Neural progenitor cell (in vitro differentiated cells): ENCODE results near the gene LCE4A. TPM values are rescaled to one million over a fixed set of nuclear protein-coding genes. Genes with fewer than 3 reads are reported as not detected.
"Not testable (repeated sequence)": the region's sequence is repeated elsewhere in the genome, so short reads cannot be mapped to it uniquely, and the experiment has no call there.

Experiments used
- DNase-seq: peaks from one replicate; pipeline ENCODE4 v3.0.0-alpha.2; 2016; ENCODE audit warnings: low spot score
- H2AFZ ChIP-seq: fragments of 200-600 bp; sonication (generic); replicated peaks from 2 replicates; pipeline ENCODE4 v1.6.1; 2016; ENCODE audit warnings: antibody characterized with exemption
- H3F3A ChIP-seq: fragments of 200-600 bp; sonication (generic); 2 replicates; pipeline ENCODE4 v1.6.1; 2016; ENCODE audit warnings: antibody characterized with exemption, low read depth
- H3K27ac ChIP-seq: fragments of 200-600 bp; sonication (generic); 2 replicates; pipeline ENCODE4 v1.5.1; 2016; ENCODE audit warnings: mild to moderate bottlenecking
- H3K27me3 ChIP-seq: fragments of 200-600 bp; sonication (generic); 2 replicates; pipeline ENCODE4 v1.6.1; 2016; ENCODE audit warnings: mild to moderate bottlenecking, moderate library complexity
- H3K36me3 ChIP-seq: fragments of 200-600 bp; sonication (generic); 2 replicates; pipeline ENCODE4 v1.5.1; 2016
- H3K4me1 ChIP-seq: fragments of 200-600 bp; sonication (generic); 2 replicates; pipeline ENCODE4 v1.6.1; 2016; ENCODE audit warnings: mixed run types
- H3K4me2 ChIP-seq: fragments of 200-600 bp; sonication (generic); 2 replicates; pipeline ENCODE4 v1.6.1; 2016
- H3K4me3 ChIP-seq: fragments of 200-600 bp; sonication (generic); 2 replicates; pipeline ENCODE4 v1.5.1; 2016
- H3K79me2 ChIP-seq: fragments of 200-600 bp; sonication (generic); 2 replicates; pipeline ENCODE4 v1.6.1; 2016; ENCODE audit warnings: low read depth
- H3K9ac ChIP-seq: fragments of 200-600 bp; sonication (generic); 2 replicates; pipeline ENCODE4 v1.6.1; 2016
- H3K9me3 ChIP-seq: fragments of 200-600 bp; sonication (generic); 2 replicates; pipeline ENCODE4 v1.5.1; 2016; ENCODE audit warnings: low read depth
- H4K20me1 ChIP-seq: fragments of 200-600 bp; sonication (generic); 2 replicates; pipeline ENCODE4 v1.6.1; 2016; ENCODE audit warnings: low read depth
- H3K27ac Mint-ChIP-seq: 3 replicates; pipeline ENCODE4 v1.8.0; 2021; ENCODE audit warnings: mixed read lengths
- H3K27me3 Mint-ChIP-seq: 2 replicates; pipeline ENCODE4 v1.8.0; 2022; ENCODE audit warnings: low read depth, mild to moderate bottlenecking, inconsistent platforms, moderate library complexity, mixed read lengths; ENCODE audit not compliant: insufficient read depth
- H3K36me3 Mint-ChIP-seq: 3 replicates; pipeline ENCODE4 v1.8.0; 2021; ENCODE audit warnings: mixed read lengths
- H3K4me1 Mint-ChIP-seq: 3 replicates; pipeline ENCODE4 v1.8.0; 2021; ENCODE audit warnings: mixed read lengths
- H3K4me3 Mint-ChIP-seq: 3 replicates; pipeline ENCODE4 v1.8.0; 2021; ENCODE audit warnings: mild to moderate bottlenecking, moderate library complexity, mixed read lengths
- H3K9me3 Mint-ChIP-seq: 3 replicates; pipeline ENCODE4 v1.8.0; 2020; ENCODE audit warnings: mixed read lengths
- CTCF ChIP-seq: fragments of 200-600 bp; sonication (generic); IDR thresholded peaks from 2 replicates; pipeline ENCODE4 v1.5.1; 2017; ENCODE audit warnings: antibody characterized with exemption, mild to moderate bottlenecking
- EZH2 ChIP-seq: fragments of 200-600 bp; sonication (generic); IDR thresholded peaks from 2 replicates; pipeline ENCODE4 v1.6.1; 2017; ENCODE audit warnings: antibody characterized with exemption, mild to moderate bottlenecking, moderate library complexity
- EZH2phosphoT487 ChIP-seq: fragments of 200-600 bp; sonication (generic); IDR thresholded peaks from 2 replicates; pipeline ENCODE4 v1.6.1; 2017; ENCODE audit warnings: antibody characterized with exemption
- total RNA-seq: library from RNA; depleted of rRNA; stranded (reverse); fragments of >200 nt; gene quantifications from 2 replicates; pipeline ENCODE4 v1.2.3, GENCODE V29; 2015; ENCODE audit warnings: low replicate concordance

LCE4A gene, protein sequence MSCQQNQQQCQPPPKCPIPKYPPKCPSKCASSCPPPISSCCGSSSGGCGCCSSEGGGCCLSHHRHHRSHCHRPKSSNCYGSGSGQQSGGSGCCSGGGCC
- not detected in 2 replicates for total RNA-seq

DNA sequence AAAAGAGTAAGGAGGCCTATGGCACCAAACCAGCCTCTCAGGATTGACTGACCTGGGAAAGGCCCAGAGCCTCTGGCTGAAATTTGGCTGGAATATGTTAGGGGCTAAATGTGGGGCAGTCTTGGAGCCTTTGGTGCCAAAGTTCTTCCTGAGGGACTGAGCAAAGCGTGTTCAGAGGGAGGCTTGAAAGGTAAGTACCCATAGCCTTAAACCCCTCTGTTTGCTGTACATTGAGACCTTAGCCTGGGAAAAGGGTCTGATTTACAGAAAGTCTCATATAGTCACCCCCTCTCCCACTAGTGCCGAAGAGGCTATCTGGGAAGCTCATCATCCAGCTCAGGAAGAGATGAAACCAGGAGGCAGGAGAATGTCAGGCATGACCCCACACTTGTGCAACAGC is at the start of gene LCE4A:
TSS of gene LCE4A (plus strand) at position 301 of the 400 bp plus-strand sequence. CDS start 916 bp downstream, outside the sequence.
- H3K27ac ChIP-seq: no peak within 1 kb of the TSS
- H3K36me3 ChIP-seq: no peaks in the 10 kb centered on the region
- no peak within 1 kb of the TSS for H3K4me2 ChIP-seq
- H3K79me2 ChIP-seq: no peaks in the 10 kb centered on the region
- peaks cover 3% of the 10 kb centered on the region for H3K27me3 Mint-ChIP-seq
- H3K9ac ChIP-seq: no peak within 1 kb of the TSS
- H3K27ac Mint-ChIP-seq: no peak within 1 kb of the TSS
- no peak for DNase-seq
- H3F3A ChIP-seq: no peaks in the 10 kb centered on the region
- H3K27me3 ChIP-seq: no peaks in the 10 kb centered on the region
- H3K4me3 Mint-ChIP-seq: no peak within 1 kb of the TSS
- H4K20me1 ChIP-seq: no peaks in the 10 kb centered on the region
- peaks cover 27% of the 10 kb centered on the region for H3K9me3 ChIP-seq
- no peaks in the 10 kb centered on the region for H3K4me1 Mint-ChIP-seq
- H3K4me1 ChIP-seq: no peaks in the 10 kb centered on the region
- no peak within 1 kb of the TSS for H2AFZ ChIP-seq
- no peak for TF ChIP-seq EZH2
- TF ChIP-seq CTCF: no peak
- TF ChIP-seq EZH2phosphoT487: no peak
- peaks cover 26% of the 10 kb centered on the region for H3K9me3 Mint-ChIP-seq
- no peaks in the 10 kb centered on the region for H3K36me3 Mint-ChIP-seq
- H3K4me3 ChIP-seq: no peak within 1 kb of the TSS

GRCh38 chr1:152658649-152659048 is 49.3 kb upstream of the LCE4A start:
- peaks cover 15% of the 10 kb centered on the region for H3K9me3 Mint-ChIP-seq
- H3K4me3 Mint-ChIP-seq: no peak overlapping the region
- no peak overlapping the region for H3K27ac Mint-ChIP-seq
- H3K27me3 Mint-ChIP-seq: peaks cover 8% of the 10 kb centered on the region
- no peak overlapping the region for H3K27ac ChIP-seq
- no peak overlapping the region for H3K4me3 ChIP-seq
- TF ChIP-seq CTCF (no peak), EZH2 (no peak), EZH2phosphoT487 (no peak)
- no peak overlapping the region for H3K4me2 ChIP-seq
- H3K36me3 Mint-ChIP-seq: no peaks in the 10 kb centered on the region
- H3K4me1 Mint-ChIP-seq: no peaks in the 10 kb centered on the region
- H3K4me1 ChIP-seq: no peaks in the 10 kb centered on the region
- H2AFZ ChIP-seq: no peak overlapping the region
- no peaks in the 10 kb centered on the region for H3K36me3 ChIP-seq
- no peak for DNase-seq
- H4K20me1 ChIP-seq: no peaks in the 10 kb centered on the region
- peaks cover 17% of the 10 kb centered on the region for H3K9me3 ChIP-seq
- no peaks in the 10 kb centered on the region for H3K27me3 ChIP-seq
- H3K79me2 ChIP-seq: no peaks in the 10 kb centered on the region
- no peak overlapping the region for H3K9ac ChIP-seq
- H3F3A ChIP-seq: no peaks in the 10 kb centered on the region

GRCh38 chr1:152663098-152663497 is 44.9 kb upstream of the LCE4A start, which contains the start of gene LCE2D:
TSS of gene LCE2D (plus strand) at chr1:152663380. CDS start at chr1:152664106, 726 bp downstream.
- TF ChIP-seq EZH2: no peak
- TF ChIP-seq CTCF: no peak
- no peak for TF ChIP-seq EZH2phosphoT487
- Histone ChIP-seq H3K9me3 (peaks cover 15% of the 10 kb centered on the region), H3K36me3 (no peaks in the 10 kb centered on the region), H3K27ac (no peak within 1 kb of the TSS), H3K27me3 (no peaks in the 10 kb centered on the region), H3K4me3 (no peak within 1 kb of the TSS), H3K79me2 (no peaks in the 10 kb centered on the region), H3K4me2 (no peak within 1 kb of the TSS), H3F3A (no peaks in the 10 kb centered on the region), H4K20me1 (no peaks in the 10 kb centered on the region), H3K4me1 (no peaks in the 10 kb centered on the region), H2AFZ (no peak within 1 kb of the TSS), H3K9ac (no peak within 1 kb of the TSS)
- Mint-ChIP-seq H3K4me3 (no peak within 1 kb of the TSS), H3K36me3 (no peaks in the 10 kb centered on the region), H3K4me1 (no peaks in the 10 kb centered on the region), H3K27me3 (peaks cover 8% of the 10 kb centered on the region), H3K9me3 (peaks cover 28% of the 10 kb centered on the region), H3K27ac (no peak within 1 kb of the TSS)
- DNase-seq: no peak

DNA sequence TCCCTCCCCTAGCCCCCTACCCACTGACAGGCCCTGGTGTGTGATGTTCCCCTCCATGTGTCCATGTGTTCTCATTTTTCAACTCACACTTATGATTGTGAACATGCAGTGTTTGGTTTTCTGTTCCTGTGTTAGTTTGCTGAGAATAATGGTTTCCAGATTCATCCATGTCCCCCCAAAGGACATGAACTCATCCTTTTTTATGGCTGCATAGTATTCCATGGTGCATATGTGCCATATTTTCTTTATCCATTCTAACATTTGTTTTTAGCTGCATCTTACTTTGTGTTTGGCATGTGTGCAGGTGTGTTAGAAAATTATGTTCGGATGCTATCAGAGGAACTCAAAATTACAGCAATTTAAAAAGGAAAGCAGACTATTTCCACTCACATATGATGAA is 41.8 kb upstream of the LCE4A start:
- H3K36me3 ChIP-seq, H3K4me3 Mint-ChIP-seq, H3K27me3 ChIP-seq, H3K79me2 ChIP-seq, H3K27ac Mint-ChIP-seq, H3K4me1 Mint-ChIP-seq, H3K4me2 ChIP-seq, DNase-seq, H3K27me3 Mint-ChIP-seq, H3K27ac ChIP-seq, H3F3A ChIP-seq, H3K4me3 ChIP-seq, H3K4me1 ChIP-seq, H2AFZ ChIP-seq, H3K9ac ChIP-seq, H4K20me1 ChIP-seq, H3K36me3 Mint-ChIP-seq: not testable (repeated sequence)
- peaks cover 33% of the 10 kb centered on the region for H3K9me3 Mint-ChIP-seq
- H3K9me3 ChIP-seq: peaks cover 24% of the 10 kb centered on the region
